ENCODE results near the gene TTC24.
"Not testable (repeated sequence)": the region's sequence is repeated elsewhere in the genome, so short reads cannot be mapped to it uniquely, and the experiment has no call there.

Gene TTC24

DNA sequence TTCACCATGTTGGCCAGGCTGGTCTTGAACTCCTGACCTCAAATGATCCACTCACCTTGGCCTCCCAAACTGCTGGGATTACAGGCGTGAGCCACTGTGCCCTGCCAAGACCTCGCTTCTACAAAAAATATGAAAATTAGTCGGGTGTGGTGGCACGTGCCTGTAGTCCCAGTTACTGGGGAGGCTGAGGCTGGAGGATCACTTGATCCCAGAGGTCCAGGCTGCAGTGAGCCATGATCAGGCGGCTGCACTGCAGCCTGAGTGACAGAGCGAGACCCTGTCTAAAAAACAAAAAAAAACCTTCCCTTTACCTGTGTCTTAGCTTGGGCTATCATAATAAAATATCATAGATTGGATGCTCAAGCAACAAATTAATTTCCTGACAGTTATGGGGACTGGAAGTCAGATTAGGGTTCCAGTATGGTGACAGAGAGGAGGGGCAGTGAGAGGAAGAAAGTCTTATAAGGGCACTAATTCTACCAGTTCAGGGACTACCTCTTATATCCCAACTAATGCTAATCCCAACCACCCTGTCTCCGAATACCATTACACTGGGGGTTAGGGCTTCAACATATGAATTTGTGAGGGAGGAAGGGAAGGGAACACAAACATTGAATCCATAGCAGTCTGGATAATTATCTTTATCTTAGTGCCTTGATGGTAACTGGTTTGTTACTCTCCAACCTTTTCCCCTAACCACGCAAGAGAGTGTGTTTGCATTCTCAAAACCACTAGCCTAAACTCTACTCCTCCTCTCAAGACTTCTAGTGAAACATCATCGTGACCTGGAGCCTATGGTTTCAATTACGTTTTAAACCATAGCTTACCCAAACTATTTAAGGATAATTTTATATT lies 11.0 kb downstream of the TTC24 start:
- DNase-seq: no peak

DNA sequence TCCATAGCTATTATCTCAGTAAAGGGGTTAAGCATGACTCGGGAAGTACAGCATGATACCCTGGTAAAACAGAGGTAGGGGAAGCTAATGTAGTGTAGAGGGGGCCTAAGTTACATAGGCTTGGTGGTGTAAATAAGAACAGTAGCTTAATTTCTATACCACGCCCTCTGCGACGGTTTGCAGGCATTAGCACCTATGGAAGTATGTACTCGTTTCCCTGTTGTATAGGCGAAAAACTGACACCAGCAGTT lies 11.6 kb downstream of the TTC24 start:
- no peak for DNase-seq

- peak; percentile 81 for DNase-seq
Observed at GRCh38 chr1:156591432-156592157, 12.1 kb downstream of the TTC24 start, which contains the start of gene NAXE. Gene NAXE (plus strand): TSS chr1:156591776. CDS start chr1:156591805, 29 bp downstream.

GRCh38 chr1:156592158-156592909 lies 12.8 kb downstream of the TTC24 start:
- no peak for DNase-seq

GRCh38 chr1:156592910-156593660 lies 13.6 kb downstream of the TTC24 start:
- no peak for DNase-seq

DNA sequence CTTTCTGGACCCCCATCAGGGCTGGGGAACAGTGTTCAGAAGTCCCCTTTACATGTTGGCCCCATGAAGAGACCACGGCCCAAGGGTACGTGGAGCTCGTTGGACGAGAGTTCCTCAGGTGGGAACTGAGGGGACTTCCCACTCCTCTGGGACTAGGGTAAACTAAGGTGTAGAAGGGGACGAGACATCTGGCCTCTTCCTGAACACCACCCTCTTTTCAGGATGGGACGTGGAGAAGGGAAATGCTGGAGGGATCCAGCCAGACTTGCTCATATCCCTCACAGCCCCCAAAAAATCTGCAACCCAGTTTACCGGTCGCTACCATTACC lies 14.1 kb downstream of the TTC24 start:
- no peak for DNase-seq

- no peak for DNase-seq
Observed at GRCh38 chr1:156594190-156594589, 14.7 kb downstream of the TTC24 start.

DNA sequence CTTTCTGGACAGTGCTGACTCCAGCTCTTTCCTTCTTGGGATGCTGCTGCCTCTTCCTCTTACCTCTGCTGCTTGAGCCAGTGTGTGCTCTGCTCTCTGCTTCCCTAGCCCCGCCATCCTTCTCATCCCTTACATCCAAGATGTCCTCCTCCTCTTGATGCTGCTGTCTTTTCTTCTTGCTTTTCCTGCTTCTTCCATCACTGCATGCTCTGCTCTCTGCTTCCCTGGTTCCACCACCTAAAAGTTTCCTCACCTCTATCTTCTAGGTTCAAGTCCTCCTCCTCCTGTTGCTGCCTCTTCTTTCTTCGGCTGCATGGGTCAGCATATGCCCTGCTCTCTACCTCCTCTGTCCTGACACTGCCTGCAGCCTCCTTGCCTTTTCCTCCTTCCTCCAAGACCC lies 15.5 kb downstream of the TTC24 start:
- no peak for DNase-seq

- DNase-seq: no peak
Observed at GRCh38 chr1:156596426-156596825, 16.9 kb downstream of the TTC24 start.

GRCh38 chr1:156598125-156598524 lies 18.6 kb downstream of the TTC24 start:
- DNase-seq: no peak

DNA sequence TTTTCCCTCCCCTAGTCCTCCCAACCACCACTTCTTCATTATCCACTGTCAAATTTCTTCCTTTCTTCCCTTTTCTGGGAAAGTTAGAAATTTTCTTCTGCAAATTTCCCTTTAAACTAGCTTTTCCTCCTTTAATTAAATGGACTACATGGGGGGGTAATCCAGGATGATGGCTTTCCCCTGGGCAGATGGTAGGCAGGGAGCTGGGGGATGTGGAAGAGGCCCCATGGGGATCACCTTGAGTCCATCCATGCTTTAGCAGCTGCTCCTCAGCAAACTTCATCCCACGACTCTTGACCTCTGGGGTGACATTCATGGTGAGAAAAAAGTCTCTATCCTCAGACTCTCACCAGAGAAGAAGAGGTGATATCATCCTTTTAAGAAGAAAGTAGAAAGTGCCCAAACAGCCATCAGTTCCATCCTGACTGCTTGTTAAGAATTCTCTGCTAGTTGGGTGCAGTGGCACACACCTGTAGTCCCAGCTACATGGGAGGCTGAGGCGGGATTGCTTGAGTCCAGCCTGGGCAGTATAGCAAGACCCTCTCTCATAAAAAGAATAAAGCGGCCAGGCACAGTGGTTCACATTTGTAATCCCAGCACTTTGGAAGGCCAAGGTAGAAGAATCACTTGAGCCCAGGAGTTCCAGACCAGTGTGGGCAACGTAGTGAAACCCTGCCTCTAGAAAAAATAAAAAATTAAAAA lies 19.4 kb downstream of the TTC24 start:
- no peak for DNase-seq

GRCh38 chr1:156599811-156600210 lies 20.3 kb downstream of the TTC24 start:
- DNase-seq: no peak

- no peak for DNase-seq
Observed at GRCh38 chr1:156600733-156601121, 21.2 kb downstream of the TTC24 start.

DNA sequence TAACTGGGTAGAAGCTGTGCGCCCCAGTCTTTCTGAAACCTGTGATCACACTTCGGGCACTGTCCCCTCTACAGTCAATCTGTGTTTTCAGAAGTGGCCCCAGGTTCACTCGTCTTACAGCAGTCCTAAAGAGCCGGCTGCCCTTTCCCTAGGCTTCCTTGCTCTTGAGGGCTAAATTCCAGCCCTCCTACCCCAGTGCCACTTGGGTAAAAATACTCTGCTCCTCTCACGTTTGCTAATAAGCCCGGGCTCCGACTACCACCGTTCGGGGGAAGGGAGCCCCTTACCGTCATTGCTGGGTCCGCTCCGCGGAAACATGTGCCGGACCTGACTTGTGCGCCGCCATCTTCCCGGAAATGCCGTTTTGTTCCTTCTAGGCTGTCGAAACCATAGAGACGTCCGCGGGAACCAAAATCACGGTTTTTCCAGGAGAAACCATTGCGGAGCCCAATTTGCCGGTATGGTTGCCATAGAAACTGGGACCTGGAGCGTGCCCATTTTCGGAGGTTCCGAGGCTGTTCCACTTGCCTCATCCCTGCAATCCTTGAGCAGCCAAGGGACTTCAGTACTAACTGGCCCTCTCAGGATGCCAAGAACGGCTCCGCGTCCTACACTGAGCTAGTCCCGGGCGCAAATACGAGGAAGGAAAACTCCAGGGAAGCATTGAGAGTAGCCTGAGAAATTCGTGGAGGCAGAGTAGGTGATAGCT lies 21.8 kb downstream of the TTC24 start, which contains the start of gene GPATCH4:
Gene GPATCH4 (minus strand): TSS at position 358 of the 709 bp plus-strand sequence.
- peak; percentile 87 for DNase-seq

GRCh38 chr1:156601892-156602291 lies 22.4 kb downstream of the TTC24 start:
- no peak for DNase-seq

- DNase-seq: no peak
Observed at GRCh38 chr1:156602557-156602993, 23.1 kb downstream of the TTC24 start.

DNA sequence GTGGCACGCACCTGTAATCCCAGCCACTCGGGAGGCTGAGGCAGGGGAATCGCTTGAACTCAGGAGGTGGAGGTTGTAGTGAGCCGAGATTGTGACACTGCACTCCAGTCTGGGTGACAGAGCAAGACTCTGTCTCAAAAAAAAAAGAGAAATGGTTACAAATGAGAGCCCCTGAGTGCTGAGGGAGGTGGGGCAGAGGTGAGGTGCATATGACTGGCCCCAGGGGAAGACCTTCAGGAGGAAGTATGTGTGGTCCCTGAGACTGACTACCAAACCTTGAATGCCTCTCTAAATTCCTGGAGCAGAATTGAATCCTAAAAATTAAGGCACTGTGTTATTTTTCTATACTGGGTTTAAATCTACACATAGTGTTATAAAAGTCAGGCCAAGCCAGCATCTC lies 27.8 kb downstream of the TTC24 start:
- not testable (repeated sequence) for DNase-seq

DNA sequence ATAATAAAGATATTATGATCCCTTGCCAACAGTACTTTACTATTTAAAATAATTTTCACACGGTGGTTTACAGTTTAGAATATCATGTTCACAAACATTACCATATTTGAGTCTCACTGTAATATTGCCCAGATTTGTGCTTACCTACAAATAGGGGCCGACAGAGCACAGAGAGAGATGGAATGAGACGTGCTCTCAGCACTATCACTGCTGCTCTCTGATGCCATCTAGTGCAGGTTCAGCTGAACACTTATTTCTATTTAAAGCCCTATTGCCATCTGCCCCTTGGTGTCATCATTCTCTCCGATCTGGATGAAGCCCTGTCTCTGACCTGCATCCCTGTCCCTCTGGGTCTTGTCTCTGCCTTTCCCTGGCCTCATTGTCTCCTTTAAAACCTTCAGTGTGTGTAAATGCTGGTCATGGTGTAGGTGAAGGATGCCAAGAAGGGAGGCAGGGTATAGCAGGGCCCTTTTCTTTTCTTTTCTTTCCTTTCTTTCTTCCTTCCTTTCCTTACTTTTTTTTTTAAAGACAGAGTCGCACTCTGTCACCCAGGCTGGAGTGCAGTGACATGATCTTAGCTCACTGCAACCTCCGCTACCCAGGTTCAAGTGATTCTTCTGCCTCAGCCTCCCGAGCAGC lies 28.6 kb downstream of the TTC24 start:
- DNase-seq: peak; percentile 65

GRCh38 chr1:156608981-156609380 lies 29.5 kb downstream of the TTC24 start:
- DNase-seq: peak; percentile 72

DNA sequence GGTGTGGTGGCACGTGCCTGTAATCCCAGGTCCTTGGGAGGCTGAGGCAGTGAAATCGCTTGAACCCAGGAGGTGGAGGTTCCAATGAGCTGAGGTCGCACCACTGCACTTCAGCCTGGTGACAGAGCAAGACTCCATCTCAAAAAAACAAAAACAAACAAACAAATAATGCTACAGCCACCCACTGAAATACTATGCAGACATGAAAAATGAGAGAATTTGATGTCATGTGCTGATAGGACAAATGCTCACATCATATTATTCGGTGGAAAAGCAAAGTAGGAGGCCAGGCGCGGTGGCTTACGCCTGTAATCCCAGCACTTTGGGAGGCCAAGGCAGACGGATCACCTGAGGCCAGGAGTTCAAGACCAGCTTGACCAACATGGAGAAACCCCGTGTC lies 30.5 kb downstream of the TTC24 start:
- not testable (repeated sequence) for DNase-seq

DNA sequence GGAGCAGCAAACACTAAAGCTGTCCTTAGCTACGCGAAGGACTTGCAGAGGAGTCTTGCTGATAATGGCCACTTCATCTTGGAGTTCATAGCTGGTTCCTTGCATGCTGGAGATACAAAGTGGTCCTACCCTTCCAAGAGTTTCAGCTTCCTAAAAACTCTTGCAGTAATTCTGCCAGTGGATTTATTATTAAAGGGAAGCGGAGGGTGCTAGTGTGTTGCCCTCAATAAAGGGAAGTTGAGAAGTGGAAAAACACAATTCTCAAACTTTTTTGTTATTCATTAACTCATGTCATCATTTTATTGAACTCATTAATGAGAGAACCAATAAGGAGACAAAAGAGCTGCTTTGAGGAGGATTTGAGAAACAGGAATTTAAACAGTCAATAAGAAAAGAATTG lies 33.1 kb downstream of the TTC24 start:
- no peak for DNase-seq
